GM18519 (cell line): Measurements from ENCODE around the gene FSTL4.

Source experiments
- ATAC-seq: cut with Tn5 transposase; IDR thresholded peaks from one replicate; pipeline ENCODE4 v1.9.1; 2021; ENCODE audit warnings: mild to moderate bottlenecking, moderate library complexity; ENCODE audit not compliant: unreplicated experiment, low FRiP score

The FSTL4 gene

GRCh38 chr5:133393776-133394476 lies 218.4 kb downstream of the FSTL4 start:
- no peak for ATAC-seq

GRCh38 chr5:133392448-133392847 lies 219.9 kb downstream of the FSTL4 start:
- no peak for ATAC-seq

- ATAC-seq, result no peak
Observed at GRCh38 chr5:133391354-133392136, 220.8 kb downstream of the FSTL4 start.

- no peak for ATAC-seq
Observed at GRCh38 chr5:133390416-133391353, 221.7 kb downstream of the FSTL4 start.

- ATAC-seq, result no peak
Observed at GRCh38 chr5:133389066-133389590, 223.2 kb downstream of the FSTL4 start.

- ATAC-seq, result no peak
Observed at GRCh38 chr5:133387621-133388020, 224.7 kb downstream of the FSTL4 start.

GRCh38 chr5:133387091-133387490 lies 225.2 kb downstream of the FSTL4 start:
- no peak for ATAC-seq

- ATAC-seq, result no peak
Observed at GRCh38 chr5:133386662-133387061, 225.7 kb downstream of the FSTL4 start.

GRCh38 chr5:133385346-133385745 lies 227.0 kb downstream of the FSTL4 start:
- no peak for ATAC-seq

GRCh38 chr5:133384903-133385302 lies 227.4 kb downstream of the FSTL4 start:
- no peak for ATAC-seq

- no peak for ATAC-seq
Observed at GRCh38 chr5:133384120-133384855, 228.1 kb downstream of the FSTL4 start.

- ATAC-seq, result no peak
Observed at GRCh38 chr5:133383580-133383939, 228.8 kb downstream of the FSTL4 start.

- no peak for ATAC-seq
Observed at GRCh38 chr5:133382661-133383579, 229.4 kb downstream of the FSTL4 start.

- no peak for ATAC-seq
Observed at GRCh38 chr5:133381571-133382365, 230.6 kb downstream of the FSTL4 start.

- ATAC-seq, result no peak
Observed at GRCh38 chr5:133381041-133381440, 231.3 kb downstream of the FSTL4 start.

GRCh38 chr5:133377736-133378135 lies 234.6 kb downstream of the FSTL4 start:
- no peak for ATAC-seq

GRCh38 chr5:133376986-133377385 lies 235.4 kb downstream of the FSTL4 start:
- ATAC-seq, result no peak
